BLaER1 (cell line): ENCODE data around the gene RNF128.
"Not testable (repeated sequence)": the region's sequence is repeated elsewhere in the genome, so short reads cannot be mapped to it uniquely, and the experiment has no call there.

ENCODE experiments used
- H3K27ac ChIP-seq: shearing (Covaris generic); formaldehyde crosslinking; 2 replicates; pipeline ENCODE4 v1.8.1; 2022
- H3K27me3 ChIP-seq: shearing (Covaris generic); formaldehyde crosslinking; 2 replicates; pipeline ENCODE4 v1.8.1; 2022
- H3K36me3 ChIP-seq: shearing (Covaris generic); formaldehyde crosslinking; 2 replicates; pipeline ENCODE4 v1.8.1; 2022
- H3K4me1 ChIP-seq: shearing (Covaris generic); formaldehyde crosslinking; 2 replicates; pipeline ENCODE4 v1.8.1; 2022
- H3K4me2 ChIP-seq: shearing (Covaris generic); formaldehyde crosslinking; 2 replicates; pipeline ENCODE4 v1.8.1; 2022
- H3K4me3 ChIP-seq: shearing (Covaris generic); formaldehyde crosslinking; 2 replicates; pipeline ENCODE4 v1.8.1; 2022
- H3K9ac ChIP-seq: shearing (Covaris generic); formaldehyde crosslinking; 2 replicates; pipeline ENCODE4 v1.8.1; 2022
- H3K9me3 ChIP-seq: shearing (Covaris generic); formaldehyde crosslinking; 2 replicates; pipeline ENCODE4 v1.8.1; 2022
- H4K20me1 ChIP-seq: shearing (Covaris generic); formaldehyde crosslinking; 2 replicates; pipeline ENCODE4 v1.8.1; 2022
- Cebpa-rat ChIP-seq: shearing (Covaris generic); IDR thresholded peaks from 2 replicates; pipeline ENCODE4 v1.8.1; 2022

RNF128 gene

DNA sequence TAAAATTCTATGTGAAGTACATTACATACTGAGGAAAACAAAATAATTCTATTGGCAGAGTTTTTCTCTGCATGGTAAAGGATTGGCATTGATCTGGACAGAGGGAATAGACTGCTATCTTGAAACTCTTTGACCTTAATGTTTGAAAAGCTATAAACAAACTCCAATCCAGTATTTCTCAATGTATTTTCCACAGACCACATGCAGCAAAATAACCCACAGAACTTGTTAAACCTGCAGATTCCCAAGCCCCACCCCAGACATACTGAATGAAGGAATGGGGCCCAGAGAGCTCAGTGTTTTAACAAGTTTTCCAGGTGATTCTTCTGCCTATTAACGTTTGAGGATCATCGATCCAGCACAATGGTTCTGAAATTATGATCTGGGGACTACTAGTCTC lies 15.7 kb downstream of the RNF128 start:
- H3K9me3 ChIP-seq, result no peaks in the 10 kb centered on the region
- H3K4me2 ChIP-seq, result no peak overlapping the region

DNA sequence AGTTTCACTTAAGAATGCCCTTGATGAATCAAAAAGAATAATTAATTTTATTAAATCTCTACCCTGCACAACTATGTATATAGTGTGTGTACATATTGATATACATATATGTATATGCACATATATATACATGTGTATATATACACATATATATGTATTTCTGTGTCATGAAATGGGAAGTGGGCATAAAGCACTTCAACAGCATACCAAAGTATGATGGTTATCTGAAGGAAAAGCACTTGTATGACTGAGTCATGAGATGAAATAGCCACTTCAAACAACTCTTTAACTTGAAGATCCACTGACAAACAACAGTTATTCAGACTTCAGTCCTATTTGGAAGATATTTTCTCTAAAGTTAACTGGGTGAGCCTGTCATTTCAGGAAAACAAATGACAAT lies 16.3 kb downstream of the RNF128 start:
- Histone ChIP-seq H3K4me1 (no peaks in the 10 kb centered on the region), H3K4me3 (no peak overlapping the region), H4K20me1 (no peaks in the 10 kb centered on the region), H3K4me2 (no peak overlapping the region), H3K36me3 (no peaks in the 10 kb centered on the region), H3K9me3 (no peaks in the 10 kb centered on the region), H3K27me3 (peaks cover 38% of the 10 kb centered on the region; the same call in 1 of the 2 replicates), H3K9ac (no peak overlapping the region), H3K27ac (no peak overlapping the region)
- TF ChIP-seq Cebpa-rat, result no peak

More for the DNA sequence above, 15.7 kb downstream of the RNF128 start:
- TF ChIP-seq Cebpa-rat, result no peak
- no peak overlapping the region for H3K27ac ChIP-seq
- H3K9ac ChIP-seq, result no peak overlapping the region
- H3K36me3 ChIP-seq, result no peaks in the 10 kb centered on the region
- H3K4me3 ChIP-seq, result no peak overlapping the region
- H4K20me1 ChIP-seq, result no peaks in the 10 kb centered on the region
- H3K4me1 ChIP-seq, result no peaks in the 10 kb centered on the region
- H3K27me3 ChIP-seq, result peaks cover 39% of the 10 kb centered on the region; the same call in 1 of the 2 replicates

DNA sequence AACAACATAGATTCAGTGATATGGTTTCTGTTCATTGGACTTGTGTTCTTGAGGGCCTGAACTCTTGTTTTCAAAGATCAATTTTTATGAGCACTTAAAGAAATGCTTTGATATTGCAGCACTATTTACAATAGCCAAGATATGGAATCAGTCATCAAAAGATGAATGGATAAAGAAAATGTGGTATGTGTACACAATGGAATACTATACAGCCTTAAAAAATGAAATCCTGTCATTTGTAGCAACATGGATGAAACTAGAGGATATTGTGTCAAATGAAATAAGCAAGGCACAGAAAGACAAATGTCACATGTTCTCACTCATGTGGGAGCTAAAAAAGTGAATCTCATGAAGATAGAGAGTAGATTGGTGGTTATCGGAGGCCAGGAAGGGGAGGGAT lies 21.9 kb downstream of the RNF128 start:
- Histone ChIP-seq H3K9me3 (peaks cover 5% of the 10 kb centered on the region; the same call in 1 of the 2 replicates), H3K27me3 (peaks cover 56% of the 10 kb centered on the region), H3K4me3 (no peak overlapping the region), H3K36me3 (no peaks in the 10 kb centered on the region), H3K4me2 (no peak overlapping the region), H3K4me1 (no peaks in the 10 kb centered on the region), H3K9ac (no peak overlapping the region), H3K27ac (no peak overlapping the region), H4K20me1 (no peaks in the 10 kb centered on the region)
- TF ChIP-seq Cebpa-rat, result no peak

DNA sequence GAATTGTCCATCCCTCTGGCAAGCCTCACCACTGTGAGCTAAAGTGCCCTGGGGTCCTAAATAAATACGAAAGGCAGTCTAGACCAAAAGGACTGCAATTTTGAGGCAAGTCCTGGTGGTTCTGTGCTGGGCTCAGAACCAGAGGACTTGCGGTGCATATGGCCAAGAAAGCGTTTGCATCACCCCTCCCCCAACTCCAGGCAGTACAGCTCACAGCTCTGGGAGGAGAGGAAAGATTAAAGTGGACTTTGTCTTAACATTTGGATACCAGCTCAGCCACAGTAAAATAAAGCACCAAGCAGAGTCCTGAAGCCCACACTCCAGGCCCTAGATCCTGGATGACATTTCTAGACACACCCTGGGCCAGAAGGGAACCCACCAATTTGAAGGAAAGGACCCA lies 24.9 kb downstream of the RNF128 start:
- no peak overlapping the region for H3K4me2 ChIP-seq
- H3K4me3 ChIP-seq, result no peak overlapping the region
- H3K36me3 ChIP-seq, result no peaks in the 10 kb centered on the region
- no peak overlapping the region for H3K27ac ChIP-seq
- H3K4me1 ChIP-seq, result no peaks in the 10 kb centered on the region
- peaks cover 46% of the 10 kb centered on the region for H3K27me3 ChIP-seq
- TF ChIP-seq Cebpa-rat, result no peak
- H4K20me1 ChIP-seq, result no peaks in the 10 kb centered on the region
- no peak overlapping the region for H3K9ac ChIP-seq
- peaks cover 5% of the 10 kb centered on the region; the same call in 1 of the 2 replicates for H3K9me3 ChIP-seq

DNA sequence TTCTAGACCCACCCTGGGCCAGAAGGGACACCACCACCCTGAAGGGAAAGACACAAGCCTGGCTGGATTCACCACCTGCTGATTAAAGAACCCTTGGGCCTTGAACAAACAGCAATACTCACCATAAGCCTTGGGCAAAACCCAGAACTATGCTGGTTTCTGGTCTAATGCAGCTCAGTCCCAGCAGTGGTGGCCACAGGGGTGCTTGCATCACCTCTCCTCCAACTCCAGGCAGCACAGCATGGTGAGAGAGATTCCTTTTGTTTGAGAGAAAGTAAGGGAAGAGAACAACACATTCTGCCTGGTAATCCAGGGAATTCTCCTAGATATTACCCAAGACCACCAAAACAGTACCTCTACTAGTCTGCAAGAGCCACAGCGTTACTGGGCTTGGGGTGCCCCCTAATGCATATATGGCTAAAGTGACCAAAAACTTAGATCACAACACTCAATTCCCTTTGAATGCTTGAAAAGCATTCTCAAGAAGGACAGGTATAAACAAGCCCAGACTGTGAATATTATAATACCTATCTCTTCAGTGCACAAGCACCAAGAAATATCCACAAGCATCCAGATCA lies 25.7 kb downstream of the RNF128 start:
- peaks cover 42% of the 10 kb centered on the region for H3K27me3 ChIP-seq
- no peak overlapping the region for H3K27ac ChIP-seq
- no peak overlapping the region for H3K9ac ChIP-seq
- H3K9me3 ChIP-seq, result peaks cover 5% of the 10 kb centered on the region; the same call in 1 of the 2 replicates
- no peaks in the 10 kb centered on the region for H3K36me3 ChIP-seq
- no peaks in the 10 kb centered on the region for H4K20me1 ChIP-seq
- no peak overlapping the region for H3K4me2 ChIP-seq
- H3K4me3 ChIP-seq, result no peak overlapping the region
- no peak for TF ChIP-seq Cebpa-rat
- H3K4me1 ChIP-seq, result no peaks in the 10 kb centered on the region

DNA sequence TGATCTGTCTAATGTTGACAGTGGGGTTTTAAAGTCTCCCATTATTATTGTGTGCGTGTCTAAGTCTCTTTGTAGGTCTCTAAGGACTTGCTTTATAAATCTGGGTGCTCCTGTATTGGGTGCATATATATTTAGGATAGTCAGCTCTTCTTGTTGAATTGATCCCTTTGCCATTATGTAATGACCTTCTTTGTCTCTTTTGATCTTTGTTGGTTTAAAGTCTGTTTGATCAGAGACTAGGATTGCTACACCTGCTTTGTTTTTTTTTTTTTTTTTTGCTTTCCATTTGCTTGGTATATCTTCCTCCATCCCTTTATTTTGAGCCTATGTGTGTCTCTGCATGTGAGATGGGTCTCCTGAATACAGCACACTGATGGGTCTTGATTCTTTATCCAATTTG lies 42.8 kb downstream of the RNF128 start:
- not testable (repeated sequence) for H3K4me2 ChIP-seq
- H3K27me3 ChIP-seq, result peaks cover 30% of the 10 kb centered on the region

DNA sequence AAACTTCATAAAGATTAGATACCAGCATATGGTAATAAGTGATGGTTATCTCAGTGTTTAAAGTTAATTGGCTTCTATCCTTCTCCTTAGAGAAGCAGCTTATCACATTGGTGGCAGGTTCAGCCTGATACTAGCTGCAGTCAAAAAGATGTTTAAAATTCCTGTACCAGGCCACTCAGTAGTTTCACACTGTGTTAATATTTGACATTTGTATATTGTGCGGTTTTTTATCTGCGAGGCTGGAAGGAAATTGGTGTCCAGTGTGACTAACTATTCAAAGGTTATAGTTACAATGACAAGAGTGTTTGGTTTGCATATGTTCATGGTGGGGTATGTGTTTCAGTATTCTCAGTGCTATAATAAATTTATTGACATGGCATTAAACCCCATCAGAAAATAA lies 48.5 kb downstream of the RNF128 start:
- Histone ChIP-seq H3K4me2 (no peak overlapping the region), H3K9ac (no peak overlapping the region), H4K20me1 (no peaks in the 10 kb centered on the region), H3K4me3 (no peak overlapping the region), H3K9me3 (no peaks in the 10 kb centered on the region; the same call in 1 of the 2 replicates), H3K4me1 (no peaks in the 10 kb centered on the region), H3K27ac (no peak overlapping the region), H3K36me3 (no peaks in the 10 kb centered on the region), H3K27me3 (peaks cover 57% of the 10 kb centered on the region)
- TF ChIP-seq Cebpa-rat, result no peak

More for the DNA sequence above, 42.8 kb downstream of the RNF128 start:
- H3K36me3 ChIP-seq, H3K9ac ChIP-seq, H4K20me1 ChIP-seq, H3K9me3 ChIP-seq, H3K4me1 ChIP-seq, H3K4me3 ChIP-seq, H3K27ac ChIP-seq: not testable (repeated sequence)

DNA sequence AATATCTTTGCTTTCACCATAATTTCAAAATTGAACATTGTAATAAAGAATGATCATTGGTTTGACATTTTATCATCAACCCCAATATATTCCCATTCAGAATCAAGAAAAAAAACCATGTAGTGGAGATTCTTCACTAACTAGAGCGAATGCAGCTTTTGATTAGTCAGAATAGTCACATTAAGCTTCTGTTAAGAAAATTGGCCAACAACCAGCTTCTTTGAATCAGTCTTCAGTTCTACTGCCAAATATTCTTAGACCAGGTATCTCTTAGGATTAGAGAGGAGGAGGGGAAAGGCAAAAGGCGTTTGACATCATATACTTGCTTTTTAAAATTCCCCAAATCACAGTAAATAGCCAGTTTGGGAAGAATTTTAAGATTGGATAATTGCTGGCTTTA lies 53.8 kb downstream of the RNF128 start:
- Histone ChIP-seq H3K9me3 (no peaks in the 10 kb centered on the region), H3K4me1 (no peaks in the 10 kb centered on the region), H3K36me3 (no peaks in the 10 kb centered on the region), H3K4me3 (no peak overlapping the region), H3K27me3 (peaks cover 85% of the 10 kb centered on the region), H3K9ac (no peak overlapping the region), H3K4me2 (no peak overlapping the region), H4K20me1 (no peaks in the 10 kb centered on the region; the same call in 1 of the 2 replicates), H3K27ac (no peak overlapping the region)
- no peak for TF ChIP-seq Cebpa-rat

DNA sequence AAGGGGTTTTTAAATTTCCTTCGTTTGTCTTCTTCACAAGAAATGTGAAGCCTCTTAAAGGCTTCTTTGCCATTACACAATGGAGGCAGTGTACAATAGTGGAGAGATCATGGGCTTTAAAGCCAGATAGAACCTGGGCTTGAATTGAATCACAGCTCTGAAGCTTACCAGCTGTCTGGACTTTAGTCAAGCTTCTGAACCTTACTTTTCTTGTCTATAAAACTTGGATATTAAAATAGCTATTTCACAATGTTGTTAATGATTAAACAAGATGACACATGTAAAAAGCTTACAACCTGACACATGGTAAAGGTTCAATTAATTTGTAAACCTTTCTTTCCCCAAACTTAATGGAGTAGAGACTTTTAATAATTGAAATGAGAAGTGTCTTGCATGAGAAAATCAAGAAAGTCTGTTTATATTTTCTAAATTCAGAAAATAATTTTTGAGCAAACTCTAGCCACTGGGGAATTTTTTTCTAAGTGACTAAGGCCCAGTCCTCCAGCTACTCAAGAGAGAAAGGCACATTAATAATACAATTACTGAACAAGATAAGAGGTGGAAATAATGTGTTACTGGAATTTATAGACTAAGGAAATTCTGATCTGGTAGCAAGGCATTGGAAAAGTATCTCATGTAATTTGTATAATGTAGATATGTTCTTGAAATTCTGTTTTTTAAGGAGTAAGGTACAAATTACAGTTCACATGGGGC lies 54.3 kb downstream of the RNF128 start:
- H3K36me3 ChIP-seq, result no peaks in the 10 kb centered on the region
- H3K4me1 ChIP-seq, result no peaks in the 10 kb centered on the region
- no peak overlapping the region for H3K4me3 ChIP-seq
- no peaks in the 10 kb centered on the region; the same call in 1 of the 2 replicates for H4K20me1 ChIP-seq
- H3K27me3 ChIP-seq, result peaks cover 89% of the 10 kb centered on the region
- no peak overlapping the region for H3K9ac ChIP-seq
- no peak overlapping the region for H3K27ac ChIP-seq
- H3K9me3 ChIP-seq, result no peaks in the 10 kb centered on the region
- no peak for TF ChIP-seq Cebpa-rat
- no peak overlapping the region for H3K4me2 ChIP-seq

DNA sequence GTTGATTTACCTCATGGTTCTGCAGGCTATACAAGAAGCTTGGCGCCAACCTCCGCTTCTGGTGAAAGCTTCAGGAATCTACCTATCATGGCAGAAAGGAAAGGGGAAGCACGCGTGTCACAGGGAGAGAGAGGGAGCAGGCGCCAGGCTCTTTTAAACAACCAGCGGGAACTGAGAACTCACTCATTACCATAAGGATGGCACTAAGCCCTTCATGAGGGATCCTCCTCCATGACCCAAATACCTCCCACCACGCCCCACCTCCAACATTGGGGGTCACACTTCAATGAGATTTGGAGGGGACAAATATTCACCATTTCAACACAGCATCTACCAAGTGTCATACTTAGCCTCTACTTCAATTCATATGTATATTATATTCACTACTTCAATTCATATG lies 57.2 kb downstream of the RNF128 start:
- TF ChIP-seq Cebpa-rat, result no peak
- H3K4me2 ChIP-seq, result no peak overlapping the region
- peaks cover 80% of the 10 kb centered on the region for H3K27me3 ChIP-seq
- no peaks in the 10 kb centered on the region for H3K4me1 ChIP-seq
- H3K9ac ChIP-seq, result no peak overlapping the region
- no peaks in the 10 kb centered on the region for H3K9me3 ChIP-seq
- H4K20me1 ChIP-seq, result no peaks in the 10 kb centered on the region; the same call in 1 of the 2 replicates
- H3K27ac ChIP-seq, result no peak overlapping the region
- H3K36me3 ChIP-seq, result no peaks in the 10 kb centered on the region
- no peak overlapping the region for H3K4me3 ChIP-seq
